GM18505 (cell line): ENCODE results near the gene KIAA1143.

Experiments
- ATAC-seq: cut with Tn5 transposase; IDR thresholded peaks from one replicate; pipeline ENCODE4 v1.9.1; 2021; ENCODE audit not compliant: unreplicated experiment
- POLR2A ChIP-seq: IDR thresholded peaks from 4 replicates; pipeline ENCODE4 v1.6.1; 2011; ENCODE audit warnings: borderline replicate concordance; ENCODE audit not compliant: insufficient read depth, insufficient read length; ENCODE audit errors: extremely low read depth

Gene KIAA1143

GRCh38 chr3:44761424-44762169, at the start of gene KIAA1143, which contains the start of gene KIF15:
KIAA1143 (minus strand) TSS chr3:44761619; CDS start chr3:44761602, 17 bp downstream.
KIF15 (plus strand) TSS chr3:44761794; CDS start chr3:44761866, 72 bp downstream.
- ATAC-seq: peak; percentile 95
- peak; percentile 84 for TF ChIP-seq POLR2A

- ATAC-seq: no peak
- TF ChIP-seq POLR2A: no peak
Observed at GRCh38 chr3:44805960-44806359, 44.5 kb upstream of the KIAA1143 start.

GRCh38 chr3:44803298-44803697, 41.9 kb upstream of the KIAA1143 start:
- no peak for ATAC-seq
- no peak for TF ChIP-seq POLR2A

- no peak for TF ChIP-seq POLR2A
- no peak for ATAC-seq
Observed at GRCh38 chr3:44802011-44802410, 40.6 kb upstream of the KIAA1143 start.

GRCh38 chr3:44795197-44795596, 33.8 kb upstream of the KIAA1143 start:
- no peak for ATAC-seq

GRCh38 chr3:44782891-44783290, 21.5 kb upstream of the KIAA1143 start:
- ATAC-seq: no peak
- TF ChIP-seq POLR2A: no peak

More at GRCh38 chr3:44795197-44795596, 33.8 kb upstream of the KIAA1143 start:
- TF ChIP-seq POLR2A: no peak

- no peak for ATAC-seq
- TF ChIP-seq POLR2A: no peak
Observed at GRCh38 chr3:44772099-44772442, 10.7 kb upstream of the KIAA1143 start.

GRCh38 chr3:44771424-44772098, 10.1 kb upstream of the KIAA1143 start:
- no peak for ATAC-seq

GRCh38 chr3:44764248-44764647, 2.8 kb upstream of the KIAA1143 start:
- TF ChIP-seq POLR2A: no peak
- no peak for ATAC-seq

More at GRCh38 chr3:44771424-44772098, 10.1 kb upstream of the KIAA1143 start:
- TF ChIP-seq POLR2A: no peak

- no peak for TF ChIP-seq POLR2A
- no peak for ATAC-seq
Observed at GRCh38 chr3:44762690-44763089, 1.3 kb upstream of the KIAA1143 start.

- TF ChIP-seq POLR2A: no peak
- ATAC-seq: no peak
Observed at GRCh38 chr3:44762170-44762677, 805 bp upstream of the KIAA1143 start.

- ATAC-seq: no peak
- TF ChIP-seq POLR2A: no peak
Observed at GRCh38 chr3:44761101-44761423, 357 bp downstream of the KIAA1143 start.

GRCh38 chr3:44734646-44735168, 26.7 kb downstream of the KIAA1143 start:
- ATAC-seq: no peak
- no peak for TF ChIP-seq POLR2A

- peak; percentile 50 for TF ChIP-seq POLR2A
- peak; percentile 90 for ATAC-seq
Observed at GRCh38 chr3:44729384-44729910, 32.0 kb downstream of the KIAA1143 start, which contains the start of gene ZNF501. ZNF501 (plus strand) TSS chr3:44729635; CDS start chr3:44734422, 4,787 bp downstream.

GRCh38 chr3:44722103-44722401, 39.4 kb downstream of the KIAA1143 start:
- ATAC-seq: no peak
- no peak for TF ChIP-seq POLR2A
